ENCODE data around the gene DCC.

DCC gene

DNA sequence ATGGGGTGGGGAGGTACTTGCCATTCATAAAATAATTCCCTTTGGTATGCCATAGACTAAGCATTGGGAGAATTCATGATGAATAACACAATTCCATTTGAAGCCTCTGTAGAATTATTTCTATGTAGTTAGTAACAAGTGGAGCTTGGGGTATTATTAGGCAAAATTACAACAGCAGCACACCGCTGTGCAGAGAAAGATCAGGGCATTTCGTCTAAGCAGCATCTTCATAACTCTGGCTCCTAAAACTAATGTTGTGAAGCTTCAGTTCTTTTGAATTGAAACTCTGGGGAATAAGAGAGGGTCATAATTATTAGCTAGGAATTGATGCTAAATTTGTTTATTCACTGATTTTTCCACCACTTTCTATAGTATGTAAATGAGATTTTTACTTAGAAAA is 630.7 kb downstream of the DCC start:
- H3K4me3 ChIP-seq (ENCODE audit: low read depth, low read length), result no peak overlapping the region
- DNase-seq (ENCODE audit: low read depth, low spot score), result no peak
- CTCF ChIA-PET, result no interaction called here
- no peak for TF ChIP-seq CTCF (IDR thresholded peaks at IDR 0.05; ENCODE audit: insufficient read depth, low read length, missing control alignments)
- POLR2A ChIA-PET, result no interaction called here

GRCh38 chr18:52971097-52971496 is 631.1 kb downstream of the DCC start:
- H3K4me3 ChIP-seq (ENCODE audit: low read depth, low read length), result no peak overlapping the region
- no peak for TF ChIP-seq CTCF (IDR thresholded peaks at IDR 0.05; ENCODE audit: insufficient read depth, low read length, missing control alignments)
- POLR2A ChIA-PET, result no interaction called here
- CTCF ChIA-PET, result no interaction called here
- DNase-seq (ENCODE audit: low read depth, low spot score), result no peak

DNA sequence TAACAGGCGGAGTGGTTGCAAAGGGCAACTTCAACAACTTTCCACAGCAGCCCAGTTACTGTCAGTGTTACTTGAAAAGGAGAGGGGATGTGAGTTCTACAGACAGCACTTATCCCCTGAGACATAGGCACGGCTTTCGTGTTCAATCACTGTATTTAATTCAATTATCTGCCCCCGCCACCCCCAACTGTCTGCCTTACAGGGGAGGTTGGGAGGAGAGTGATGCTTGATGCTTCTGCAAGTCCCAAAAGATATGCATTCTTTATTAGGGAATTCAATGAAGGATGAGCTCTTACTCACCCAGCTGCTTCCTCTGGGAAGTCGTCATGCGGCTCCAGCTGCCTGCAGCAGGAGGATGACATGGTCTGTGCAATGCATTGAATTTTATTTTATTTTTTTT is 639.9 kb downstream of the DCC start:
- ChIA-PET POLR2A (no interaction called here), CTCF (no interaction called here)
- H3K4me3 ChIP-seq (ENCODE audit: low read depth, low read length), result no peak overlapping the region
- DNase-seq (ENCODE audit: low read depth, low spot score), result no peak
- TF ChIP-seq CTCF (IDR thresholded peaks at IDR 0.05; ENCODE audit: insufficient read depth, low read length, missing control alignments), result no peak

DNA sequence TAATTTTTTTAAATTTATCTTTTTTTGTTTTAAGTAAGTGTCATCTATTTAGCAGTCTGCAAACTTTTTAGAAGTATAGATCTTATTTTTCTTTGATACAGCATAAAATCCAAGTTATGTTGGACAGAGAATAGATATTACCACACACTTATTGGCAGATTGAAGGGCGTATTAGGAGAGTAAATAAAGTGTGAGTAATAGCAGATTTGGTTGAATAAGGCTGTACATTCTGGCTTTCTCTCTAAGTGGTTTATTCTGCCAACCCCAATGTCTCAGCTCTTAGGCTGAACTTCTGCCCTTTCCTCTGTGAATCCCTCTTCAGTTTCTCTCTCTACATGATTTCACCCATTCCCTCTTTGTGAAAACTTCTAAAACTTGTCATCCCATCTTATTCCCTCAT is 651.2 kb downstream of the DCC start:
- ChIA-PET CTCF (interaction anchor here (1.4 kb wide), 1 partner anchor 10 kb away, joined by 4 read pairs; no protein-coding TSS in a partner anchor), POLR2A (no interaction called here)
- no peak for DNase-seq (ENCODE audit: low read depth, low spot score)
- no peak for TF ChIP-seq CTCF (IDR thresholded peaks at IDR 0.05; ENCODE audit: insufficient read depth, low read length, missing control alignments)
- H3K4me3 ChIP-seq (ENCODE audit: low read depth, low read length), result no peak overlapping the region

GRCh38 chr18:52992041-52992440 is 652.0 kb downstream of the DCC start:
- POLR2A ChIA-PET, result no interaction called here
- CTCF ChIA-PET, result interaction anchor here (0.9 to 1.4 kb wide), 2 partner anchors 10 to 15 kb away, joined by 4 read pairs; no protein-coding TSS in a partner anchor
- H3K4me3 ChIP-seq (ENCODE audit: low read depth, low read length), result no peak overlapping the region
- DNase-seq (ENCODE audit: low read depth, low spot score), result no peak
- peak; percentile 40 for TF ChIP-seq CTCF (IDR thresholded peaks at IDR 0.05; ENCODE audit: insufficient read depth, low read length, missing control alignments)

DNA sequence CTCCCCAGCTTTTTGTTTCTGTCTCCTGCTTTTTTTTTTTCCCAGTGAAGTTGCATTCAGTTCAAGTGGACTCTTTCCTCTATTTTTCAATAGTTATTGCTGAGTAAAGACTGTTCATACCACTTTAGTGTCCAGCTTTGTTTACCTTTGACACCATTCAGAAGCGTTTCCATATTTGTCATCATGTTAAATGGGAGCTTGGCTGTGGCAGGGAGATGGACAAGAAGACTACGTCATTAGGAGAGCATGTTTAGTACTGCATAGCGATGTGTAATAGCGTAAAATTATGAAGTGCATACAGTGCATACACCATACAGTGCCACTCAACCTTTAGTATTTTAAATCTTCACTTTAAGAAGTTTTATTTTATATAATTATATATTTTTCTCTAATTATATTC is 655.9 kb downstream of the DCC start:
- no peak overlapping the region for H3K4me3 ChIP-seq (ENCODE audit: low read depth, low read length)
- POLR2A ChIA-PET, result no interaction called here
- DNase-seq (ENCODE audit: low read depth, low spot score), result no peak
- CTCF ChIA-PET, result interaction anchor here (1.0 kb wide), 1 partner anchor 10 kb away, joined by 3 read pairs; no protein-coding TSS in a partner anchor
- TF ChIP-seq CTCF (IDR thresholded peaks at IDR 0.05; ENCODE audit: insufficient read depth, low read length, missing control alignments), result no peak
